ENCODE results near the gene CAMSAP2.

Gene CAMSAP2

GRCh38 chr1:200887036-200887435 lies 148.3 kb downstream of the CAMSAP2 start:
- no peak for DNase-seq

GRCh38 chr1:200887772-200888348 lies 149.2 kb downstream of the CAMSAP2 start:
- no peak for DNase-seq

- peak; percentile 98 for DNase-seq
Observed at GRCh38 chr1:200888349-200888838, 149.7 kb downstream of the CAMSAP2 start.

- no peak for DNase-seq
Observed at GRCh38 chr1:200889571-200889970, 150.9 kb downstream of the CAMSAP2 start.

GRCh38 chr1:200890027-200890426 lies 151.3 kb downstream of the CAMSAP2 start:
- no peak for DNase-seq

- DNase-seq = no peak
Observed at GRCh38 chr1:200890818-200891773, 152.4 kb downstream of the CAMSAP2 start.

- no peak for DNase-seq
Observed at GRCh38 chr1:200891774-200892157, 153.1 kb downstream of the CAMSAP2 start.

GRCh38 chr1:200892546-200892945 lies 153.9 kb downstream of the CAMSAP2 start:
- no peak for DNase-seq

GRCh38 chr1:200892958-200893357 lies 154.3 kb downstream of the CAMSAP2 start:
- no peak for DNase-seq

GRCh38 chr1:200893411-200893901 lies 154.8 kb downstream of the CAMSAP2 start:
- no peak for DNase-seq

GRCh38 chr1:200894712-200895442 lies 156.2 kb downstream of the CAMSAP2 start, which contains the start of gene INAVA:
TSS of gene INAVA (plus strand) at chr1:200894900. CDS start at chr1:200898401, 3,501 bp downstream.
- no peak for DNase-seq

- no peak for DNase-seq
Observed at GRCh38 chr1:200895443-200895789, 156.7 kb downstream of the CAMSAP2 start.

GRCh38 chr1:200895801-200896530 lies 157.3 kb downstream of the CAMSAP2 start:
- no peak for DNase-seq

- DNase-seq = no peak
Observed at GRCh38 chr1:200896531-200897196, 158.0 kb downstream of the CAMSAP2 start.

- DNase-seq = no peak
Observed at GRCh38 chr1:200897259-200897658, 158.6 kb downstream of the CAMSAP2 start.

GRCh38 chr1:200899015-200899386 lies 160.3 kb downstream of the CAMSAP2 start:
- peak in 1 of 2 experiments; percentile 12 for DNase-seq

GRCh38 chr1:200899451-200899915 lies 160.8 kb downstream of the CAMSAP2 start:
- no peak for DNase-seq

GRCh38 chr1:200899954-200900867 lies 161.5 kb downstream of the CAMSAP2 start:
- no peak for DNase-seq

GRCh38 chr1:200900877-200901276 lies 162.2 kb downstream of the CAMSAP2 start:
- no peak for DNase-seq

GRCh38 chr1:200901350-200901749 lies 162.7 kb downstream of the CAMSAP2 start:
- no peak for DNase-seq

Data from AML-193 (cell line).